GF-D8 (cell line): ENCODE results near the gene LRRFIP2.
A peak's percentile ranks its signal among the peaks of the same experiment; 100 is the strongest.

Experiments
- DNase-seq: peaks from one replicate; lab custom pipeline; 2025; lab: John Stamatoyannopoulos, UW

The LRRFIP2 gene

GRCh38 chr3:37024820-37025405 is 149.5 kb downstream of the LRRFIP2 start:
- DNase-seq: peak; percentile 56

- DNase-seq: peak; percentile 18
Measured at GRCh38 chr3:37024092-37024491, 150.3 kb downstream of the LRRFIP2 start.

GRCh38 chr3:37017683-37018082 is 156.7 kb downstream of the LRRFIP2 start:
- no peak for DNase-seq

GRCh38 chr3:37016903-37017302 is 157.5 kb downstream of the LRRFIP2 start:
- no peak for DNase-seq

GRCh38 chr3:37015642-37016041 is 158.7 kb downstream of the LRRFIP2 start:
- no peak for DNase-seq

GRCh38 chr3:37014620-37015019 is 159.8 kb downstream of the LRRFIP2 start:
- no peak for DNase-seq
